ENCODE results near the gene MACROD2.

Gene MACROD2

DNA sequence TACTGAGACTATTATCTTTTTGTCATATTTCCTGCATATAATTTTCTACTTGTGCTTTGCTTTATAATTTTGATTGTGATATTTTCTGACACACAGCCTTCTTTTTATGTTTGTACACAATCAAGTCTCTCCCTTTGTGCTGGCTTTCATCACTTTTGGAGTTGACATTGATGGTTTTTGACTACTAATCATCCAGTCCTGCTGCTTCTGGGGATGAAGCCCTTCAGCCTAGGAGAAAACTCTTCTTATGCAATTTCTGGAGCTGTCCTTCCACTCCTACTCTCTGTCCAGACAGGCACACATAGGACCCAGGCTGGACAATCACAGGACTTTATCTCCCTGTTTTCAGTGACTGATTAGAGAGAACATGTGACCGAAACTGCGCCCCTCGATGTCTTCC, 2063.0 kb downstream of the MACROD2 start:
- DNase-seq (ENCODE audit: low read depth): no peak
- no peak overlapping the region for H3K4me3 ChIP-seq (ENCODE audit: low read depth, low read length)
- TF ChIP-seq, protein P1, sequence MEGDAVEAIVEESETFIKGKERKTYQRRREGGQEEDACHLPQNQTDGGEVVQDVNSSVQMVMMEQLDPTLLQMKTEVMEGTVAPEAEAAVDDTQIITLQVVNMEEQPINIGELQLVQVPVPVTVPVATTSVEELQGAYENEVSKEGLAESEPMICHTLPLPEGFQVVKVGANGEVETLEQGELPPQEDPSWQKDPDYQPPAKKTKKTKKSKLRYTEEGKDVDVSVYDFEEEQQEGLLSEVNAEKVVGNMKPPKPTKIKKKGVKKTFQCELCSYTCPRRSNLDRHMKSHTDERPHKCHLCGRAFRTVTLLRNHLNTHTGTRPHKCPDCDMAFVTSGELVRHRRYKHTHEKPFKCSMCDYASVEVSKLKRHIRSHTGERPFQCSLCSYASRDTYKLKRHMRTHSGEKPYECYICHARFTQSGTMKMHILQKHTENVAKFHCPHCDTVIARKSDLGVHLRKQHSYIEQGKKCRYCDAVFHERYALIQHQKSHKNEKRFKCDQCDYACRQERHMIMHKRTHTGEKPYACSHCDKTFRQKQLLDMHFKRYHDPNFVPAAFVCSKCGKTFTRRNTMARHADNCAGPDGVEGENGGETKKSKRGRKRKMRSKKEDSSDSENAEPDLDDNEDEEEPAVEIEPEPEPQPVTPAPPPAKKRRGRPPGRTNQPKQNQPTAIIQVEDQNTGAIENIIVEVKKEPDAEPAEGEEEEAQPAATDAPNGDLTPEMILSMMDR (IDR thresholded peaks at IDR 0.05; ENCODE audit: insufficient read depth, low read depth, low read length, missing control alignments): no peak

DNA sequence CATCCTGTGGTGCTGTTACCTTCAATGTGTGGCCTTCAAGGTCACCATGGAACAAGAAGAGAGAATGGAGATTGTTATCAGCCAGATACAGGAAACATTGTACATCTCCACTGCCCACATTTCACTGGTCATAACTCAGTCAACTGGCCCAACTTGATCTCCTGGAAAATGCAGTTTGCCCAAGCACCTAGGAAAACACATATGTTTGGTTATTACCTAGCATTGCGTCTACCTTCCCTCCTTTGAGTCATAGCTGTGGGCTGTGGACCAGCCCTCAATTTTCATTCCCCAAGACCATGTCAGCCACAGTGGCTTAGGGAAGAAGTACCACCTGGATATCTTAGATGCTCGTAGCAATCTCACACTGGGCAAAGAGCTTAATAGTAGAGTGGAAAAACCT, 2064.5 kb downstream of the MACROD2 start:
- TF ChIP-seq, protein P1 (IDR thresholded peaks at IDR 0.05; ENCODE audit: insufficient read depth, low read depth, low read length, missing control alignments): no peak
- no peak for DNase-seq (ENCODE audit: low read depth)
- no peak overlapping the region for H3K4me3 ChIP-seq (ENCODE audit: low read depth, low read length)

DNA sequence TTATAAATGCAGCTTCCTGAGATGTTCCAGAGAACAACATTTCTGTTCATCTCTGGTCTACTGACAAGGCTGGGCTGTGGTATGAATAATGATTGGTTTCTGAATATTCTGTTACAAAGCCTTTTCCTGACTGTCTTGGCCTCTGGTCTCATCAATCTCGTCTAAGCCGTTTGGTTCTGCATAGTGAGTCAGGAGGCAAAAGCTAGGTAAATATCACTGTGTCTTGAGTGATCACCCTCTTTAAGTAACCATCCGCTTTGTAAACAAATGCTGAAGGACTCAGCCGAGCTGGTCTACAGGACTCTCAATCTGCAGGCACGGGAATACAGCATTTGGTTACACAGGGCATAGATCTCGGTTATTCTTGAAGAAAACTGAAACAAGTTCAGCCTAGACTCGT, 2066.0 kb downstream of the MACROD2 start:
- DNase-seq (ENCODE audit: low read depth): no peak
- TF ChIP-seq, protein P1 (IDR thresholded peaks at IDR 0.05; ENCODE audit: insufficient read depth, low read depth, low read length, missing control alignments): no peak
- no peak overlapping the region for H3K4me3 ChIP-seq (ENCODE audit: low read depth, low read length)

DNA sequence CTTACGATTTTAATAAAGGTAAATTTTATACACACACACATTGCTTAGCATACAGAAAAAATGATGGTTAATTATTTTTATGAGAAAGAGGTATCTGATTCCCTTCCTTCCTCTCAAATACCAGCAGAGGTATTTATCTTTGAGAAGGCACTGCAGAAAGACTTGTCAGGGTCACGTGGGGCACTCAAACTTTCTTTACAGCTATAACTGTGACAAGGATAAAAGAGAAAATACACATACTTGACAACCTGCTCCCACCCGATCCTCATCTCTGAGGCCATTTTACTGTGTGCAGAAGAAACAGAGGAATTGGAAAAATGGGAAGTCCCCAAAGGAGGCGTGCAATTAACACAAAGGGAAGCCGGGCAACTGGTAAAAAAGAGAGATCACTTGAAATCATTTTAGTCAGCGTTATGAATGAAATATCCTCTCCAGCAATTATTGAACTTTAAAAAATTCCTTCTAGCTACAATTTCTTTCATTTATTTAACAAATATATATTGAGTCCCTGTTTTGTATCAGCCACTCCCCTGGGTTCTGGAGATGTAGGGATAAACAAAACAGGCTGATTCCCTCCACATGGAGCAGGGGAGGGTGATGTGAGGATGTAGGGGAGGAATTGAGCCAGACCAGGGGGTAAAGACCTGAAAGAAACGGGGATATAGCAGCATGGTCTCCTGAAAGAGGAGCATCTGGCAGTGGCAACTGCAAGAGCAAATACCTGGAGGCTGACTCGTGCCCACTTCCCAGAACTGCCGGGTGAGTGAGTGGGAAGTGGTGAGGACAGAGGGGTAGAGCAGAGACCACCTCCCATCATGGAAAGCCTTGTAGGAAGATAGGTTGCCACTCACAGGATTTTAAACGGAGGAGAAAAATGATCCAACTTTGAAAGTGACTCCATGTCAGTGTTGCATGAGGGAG, 2067.6 kb downstream of the MACROD2 start:
- H3K4me3 ChIP-seq (ENCODE audit: low read depth, low read length): no peak overlapping the region
- DNase-seq (ENCODE audit: low read depth): no peak
- TF ChIP-seq, protein P1 (IDR thresholded peaks at IDR 0.05; ENCODE audit: insufficient read depth, low read depth, low read length, missing control alignments): no peak

DNA sequence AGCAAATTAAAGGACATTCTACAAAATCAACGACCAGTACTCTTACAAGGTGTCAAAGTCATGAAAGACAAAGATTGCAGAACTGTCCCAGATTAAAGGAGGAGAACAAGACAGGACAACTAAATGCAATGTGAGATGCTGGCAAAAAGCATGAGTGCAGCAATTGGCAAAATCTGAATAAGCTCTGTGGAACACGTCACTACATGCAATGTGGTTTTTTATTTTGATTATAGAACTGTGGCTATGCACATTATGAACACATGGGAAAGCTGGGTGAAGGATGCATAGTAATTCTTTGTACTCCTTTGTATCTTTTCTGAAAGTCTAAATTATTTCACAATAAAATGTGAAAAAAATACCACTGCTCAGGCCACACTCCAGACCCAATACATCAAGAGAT, 2068.6 kb downstream of the MACROD2 start:
- TF ChIP-seq, protein P1 (IDR thresholded peaks at IDR 0.05; ENCODE audit: insufficient read depth, low read depth, low read length, missing control alignments): no peak

DNA sequence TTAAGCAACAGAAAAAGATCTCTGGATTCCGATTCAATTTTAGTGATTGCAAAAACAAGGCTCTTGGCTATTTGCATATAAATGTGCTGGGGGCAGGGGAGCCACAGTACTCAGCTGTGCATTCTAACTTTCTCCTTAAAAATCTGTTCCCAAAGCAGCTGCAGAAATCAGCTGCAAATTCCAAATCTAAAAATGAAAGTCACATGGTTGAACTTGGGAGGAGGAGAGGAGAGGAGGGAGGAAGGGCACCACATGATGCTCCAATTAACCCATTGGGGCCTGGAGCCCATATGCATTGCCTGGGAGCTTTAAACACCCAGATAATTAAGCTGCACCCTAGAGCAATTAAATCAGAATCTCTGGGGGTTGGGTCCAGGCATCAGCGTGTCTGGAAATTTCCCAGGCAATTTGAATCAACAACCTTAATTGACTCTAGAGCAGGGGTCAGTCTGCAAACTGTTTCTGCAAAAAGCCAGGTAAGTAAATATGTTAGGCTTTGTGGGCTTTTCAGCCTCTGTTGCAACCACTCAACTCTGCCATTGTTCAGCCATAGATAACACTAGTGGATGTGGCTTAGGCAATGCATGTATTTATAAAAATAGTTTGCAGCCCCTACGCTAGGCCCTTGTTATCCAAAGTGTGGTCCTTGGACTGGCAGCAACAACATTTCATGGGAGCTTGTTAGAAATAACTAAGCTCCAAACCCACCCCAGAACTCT, 2069.8 kb downstream of the MACROD2 start:
- no peak overlapping the region for H3K4me3 ChIP-seq (ENCODE audit: low read depth, low read length)
- DNase-seq (ENCODE audit: low read depth): no peak
- TF ChIP-seq, protein P1 (IDR thresholded peaks at IDR 0.05; ENCODE audit: insufficient read depth, low read depth, low read length, missing control alignments): no peak

More for the DNA sequence above, 2068.6 kb downstream of the MACROD2 start:
- H3K4me3 ChIP-seq (ENCODE audit: low read depth, low read length): no peak overlapping the region
- no peak for DNase-seq (ENCODE audit: low read depth)
